ENCODE measurements around the gene ABLIM2.

The ABLIM2 gene

DNA sequence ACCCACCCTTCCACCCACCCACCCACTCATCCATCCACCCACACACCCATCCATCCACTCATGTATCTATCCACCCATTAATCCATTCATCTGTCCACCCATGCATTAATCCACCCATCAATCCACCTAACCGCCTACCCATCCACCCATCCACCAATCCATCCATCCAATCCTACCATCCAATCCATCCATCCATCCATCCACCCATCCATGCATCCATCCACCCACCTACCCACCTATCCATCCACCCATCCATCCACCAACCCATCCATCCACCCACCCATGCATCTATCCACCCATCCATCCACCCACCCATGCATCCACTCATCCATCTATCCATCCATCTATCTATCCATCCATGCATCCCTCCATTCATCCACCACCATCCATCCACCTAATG, 184.2 kb downstream of the ABLIM2 start:
- no peak for ATAC-seq
- TF ChIP-seq ZNF8 (CRISPR knock-in tag; IDR thresholded peaks at IDR 0.05) (no peak), ISL1 (CRISPR knock-in tag; IDR thresholded peaks at IDR 0.05) (no peak), OSR1 (CRISPR knock-in tag; IDR thresholded peaks at IDR 0.05) (no peak), BACH2 (CRISPR knock-in tag; IDR thresholded peaks at IDR 0.05; ENCODE audit: borderline replicate concordance) (no peak), ZFP30 (CRISPR knock-in tag; IDR thresholded peaks at IDR 0.05) (no peak), ZNF565 (CRISPR knock-in tag; conservative IDR thresholded peaks at IDR 0.05; ENCODE audit: low read depth) (no peak), SNAI2 (CRISPR knock-in tag; IDR thresholded peaks at IDR 0.05) (no peak), RARB (CRISPR knock-in tag; IDR thresholded peaks at IDR 0.05) (no peak), ZC3H10 (CRISPR knock-in tag; IDR thresholded peaks at IDR 0.05) (no peak), ZNF70 (CRISPR knock-in tag; IDR thresholded peaks at IDR 0.05) (no peak)
- TF ChIP-seq, protein P1, sequence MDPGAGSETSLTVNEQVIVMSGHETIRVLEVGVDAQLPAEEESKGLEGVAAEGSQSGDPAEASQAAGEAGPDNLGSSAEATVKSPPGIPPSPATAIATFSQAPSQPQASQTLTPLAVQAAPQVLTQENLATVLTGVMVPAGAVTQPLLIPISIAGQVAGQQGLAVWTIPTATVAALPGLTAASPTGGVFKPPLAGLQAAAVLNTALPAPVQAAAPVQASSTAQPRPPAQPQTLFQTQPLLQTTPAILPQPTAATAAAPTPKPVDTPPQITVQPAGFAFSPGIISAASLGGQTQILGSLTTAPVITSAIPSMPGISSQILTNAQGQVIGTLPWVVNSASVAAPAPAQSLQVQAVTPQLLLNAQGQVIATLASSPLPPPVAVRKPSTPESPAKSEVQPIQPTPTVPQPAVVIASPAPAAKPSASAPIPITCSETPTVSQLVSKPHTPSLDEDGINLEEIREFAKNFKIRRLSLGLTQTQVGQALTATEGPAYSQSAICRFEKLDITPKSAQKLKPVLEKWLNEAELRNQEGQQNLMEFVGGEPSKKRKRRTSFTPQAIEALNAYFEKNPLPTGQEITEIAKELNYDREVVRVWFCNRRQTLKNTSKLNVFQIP (CRISPR knock-in tag; IDR thresholded peaks at IDR 0.05; ENCODE audit: borderline replicate concordance, low read depth): no peak
- TF ChIP-seq, protein P2, sequence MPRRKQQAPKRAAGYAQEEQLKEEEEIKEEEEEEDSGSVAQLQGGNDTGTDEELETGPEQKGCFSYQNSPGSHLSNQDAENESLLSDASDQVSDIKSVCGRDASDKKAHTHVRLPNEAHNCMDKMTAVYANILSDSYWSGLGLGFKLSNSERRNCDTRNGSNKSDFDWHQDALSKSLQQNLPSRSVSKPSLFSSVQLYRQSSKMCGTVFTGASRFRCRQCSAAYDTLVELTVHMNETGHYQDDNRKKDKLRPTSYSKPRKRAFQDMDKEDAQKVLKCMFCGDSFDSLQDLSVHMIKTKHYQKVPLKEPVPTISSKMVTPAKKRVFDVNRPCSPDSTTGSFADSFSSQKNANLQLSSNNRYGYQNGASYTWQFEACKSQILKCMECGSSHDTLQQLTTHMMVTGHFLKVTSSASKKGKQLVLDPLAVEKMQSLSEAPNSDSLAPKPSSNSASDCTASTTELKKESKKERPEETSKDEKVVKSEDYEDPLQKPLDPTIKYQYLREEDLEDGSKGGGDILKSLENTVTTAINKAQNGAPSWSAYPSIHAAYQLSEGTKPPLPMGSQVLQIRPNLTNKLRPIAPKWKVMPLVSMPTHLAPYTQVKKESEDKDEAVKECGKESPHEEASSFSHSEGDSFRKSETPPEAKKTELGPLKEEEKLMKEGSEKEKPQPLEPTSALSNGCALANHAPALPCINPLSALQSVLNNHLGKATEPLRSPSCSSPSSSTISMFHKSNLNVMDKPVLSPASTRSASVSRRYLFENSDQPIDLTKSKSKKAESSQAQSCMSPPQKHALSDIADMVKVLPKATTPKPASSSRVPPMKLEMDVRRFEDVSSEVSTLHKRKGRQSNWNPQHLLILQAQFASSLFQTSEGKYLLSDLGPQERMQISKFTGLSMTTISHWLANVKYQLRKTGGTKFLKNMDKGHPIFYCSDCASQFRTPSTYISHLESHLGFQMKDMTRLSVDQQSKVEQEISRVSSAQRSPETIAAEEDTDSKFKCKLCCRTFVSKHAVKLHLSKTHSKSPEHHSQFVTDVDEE (CRISPR knock-in tag; IDR thresholded peaks at IDR 0.05): no peak
- TF ChIP-seq, protein P3, sequence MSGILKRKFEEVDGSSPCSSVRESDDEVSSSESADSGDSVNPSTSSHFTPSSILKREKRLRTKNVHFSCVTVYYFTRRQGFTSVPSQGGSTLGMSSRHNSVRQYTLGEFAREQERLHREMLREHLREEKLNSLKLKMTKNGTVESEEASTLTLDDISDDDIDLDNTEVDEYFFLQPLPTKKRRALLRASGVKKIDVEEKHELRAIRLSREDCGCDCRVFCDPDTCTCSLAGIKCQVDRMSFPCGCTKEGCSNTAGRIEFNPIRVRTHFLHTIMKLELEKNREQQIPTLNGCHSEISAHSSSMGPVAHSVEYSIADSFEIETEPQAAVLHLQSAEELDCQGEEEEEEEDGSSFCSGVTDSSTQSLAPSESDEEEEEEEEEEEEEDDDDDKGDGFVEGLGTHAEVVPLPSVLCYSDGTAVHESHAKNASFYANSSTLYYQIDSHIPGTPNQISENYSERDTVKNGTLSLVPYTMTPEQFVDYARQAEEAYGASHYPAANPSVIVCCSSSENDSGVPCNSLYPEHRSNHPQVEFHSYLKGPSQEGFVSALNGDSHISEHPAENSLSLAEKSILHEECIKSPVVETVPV (CRISPR knock-in tag; IDR thresholded peaks at IDR 0.05): no peak
- TF ChIP-seq, protein P4, sequence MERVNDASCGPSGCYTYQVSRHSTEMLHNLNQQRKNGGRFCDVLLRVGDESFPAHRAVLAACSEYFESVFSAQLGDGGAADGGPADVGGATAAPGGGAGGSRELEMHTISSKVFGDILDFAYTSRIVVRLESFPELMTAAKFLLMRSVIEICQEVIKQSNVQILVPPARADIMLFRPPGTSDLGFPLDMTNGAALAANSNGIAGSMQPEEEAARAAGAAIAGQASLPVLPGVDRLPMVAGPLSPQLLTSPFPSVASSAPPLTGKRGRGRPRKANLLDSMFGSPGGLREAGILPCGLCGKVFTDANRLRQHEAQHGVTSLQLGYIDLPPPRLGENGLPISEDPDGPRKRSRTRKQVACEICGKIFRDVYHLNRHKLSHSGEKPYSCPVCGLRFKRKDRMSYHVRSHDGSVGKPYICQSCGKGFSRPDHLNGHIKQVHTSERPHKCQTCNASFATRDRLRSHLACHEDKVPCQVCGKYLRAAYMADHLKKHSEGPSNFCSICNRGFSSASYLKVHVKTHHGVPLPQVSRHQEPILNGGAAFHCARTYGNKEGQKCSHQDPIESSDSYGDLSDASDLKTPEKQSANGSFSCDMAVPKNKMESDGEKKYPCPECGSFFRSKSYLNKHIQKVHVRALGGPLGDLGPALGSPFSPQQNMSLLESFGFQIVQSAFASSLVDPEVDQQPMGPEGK (CRISPR knock-in tag; IDR thresholded peaks at IDR 0.05; ENCODE audit: borderline replicate concordance): no peak

DNA sequence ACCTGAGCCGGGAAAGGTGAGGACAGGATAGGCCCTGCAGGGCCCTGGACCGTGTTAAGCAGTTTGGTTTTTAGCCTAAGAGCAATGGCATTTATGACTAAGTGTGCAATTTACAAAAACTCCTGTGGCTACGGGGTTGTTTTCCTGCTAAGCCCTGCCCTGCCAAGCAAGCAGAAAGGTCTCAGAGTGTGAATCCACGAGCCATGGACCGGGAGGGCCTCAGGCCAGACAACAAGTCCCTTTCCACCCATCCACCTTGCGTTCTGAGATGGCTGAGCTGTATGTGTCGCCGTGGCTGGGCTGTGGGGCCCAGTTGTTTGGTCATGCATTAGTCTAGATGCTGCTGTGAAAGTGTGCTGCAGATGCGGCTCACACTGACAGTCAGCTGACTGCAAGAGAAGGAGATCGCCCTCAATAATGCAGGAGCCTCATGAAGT, 185.1 kb downstream of the ABLIM2 start:
- no peak for TF ChIP-seq TOX (CRISPR knock-in tag; IDR thresholded peaks at IDR 0.05; ENCODE audit: borderline replicate concordance)
- no peak for TF ChIP-seq ISL1 (CRISPR knock-in tag; IDR thresholded peaks at IDR 0.05)
- TF ChIP-seq ZFP30 (CRISPR knock-in tag; IDR thresholded peaks at IDR 0.05): no peak
- TF ChIP-seq ESRRG (CRISPR knock-in tag; IDR thresholded peaks at IDR 0.05): no peak

DNA sequence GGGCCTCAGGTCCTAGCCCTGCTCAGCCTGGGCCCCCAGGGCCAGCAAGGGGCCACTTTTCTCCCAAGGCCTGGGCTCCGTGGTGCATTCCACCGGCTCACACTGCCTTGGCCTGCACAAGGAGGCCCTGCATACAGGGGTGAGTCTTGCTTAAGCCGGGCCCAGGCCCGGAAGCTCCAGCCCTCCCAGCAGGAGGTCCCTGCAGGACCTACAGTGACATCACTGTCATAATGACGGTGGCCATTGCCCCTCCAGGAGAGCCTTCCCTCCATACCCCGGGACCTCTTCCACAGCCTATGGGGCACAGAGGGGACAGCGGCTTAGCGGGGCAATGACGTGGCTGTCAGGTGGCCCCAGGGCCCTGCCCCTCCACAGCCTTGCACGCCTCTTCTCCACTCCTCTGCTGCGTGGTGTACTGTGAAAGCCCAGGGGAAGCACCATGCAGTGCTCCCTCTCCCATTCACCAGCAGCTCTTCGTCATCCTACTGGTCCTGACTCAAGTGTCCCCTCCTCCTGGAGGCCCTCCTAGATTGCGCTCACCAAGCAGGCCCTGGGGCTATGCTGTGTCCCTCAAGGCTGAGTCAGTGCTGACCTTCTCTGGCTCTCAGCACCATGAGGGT, 186.6 kb downstream of the ABLIM2 start:
- no peak for TF ChIP-seq ZNF565 (CRISPR knock-in tag; conservative IDR thresholded peaks at IDR 0.05; ENCODE audit: low read depth)
- no peak for ATAC-seq

More for the DNA sequence above, 185.1 kb downstream of the ABLIM2 start:
- peak; percentile 13; the same call in 2 of the 3 replicates for ATAC-seq

DNA sequence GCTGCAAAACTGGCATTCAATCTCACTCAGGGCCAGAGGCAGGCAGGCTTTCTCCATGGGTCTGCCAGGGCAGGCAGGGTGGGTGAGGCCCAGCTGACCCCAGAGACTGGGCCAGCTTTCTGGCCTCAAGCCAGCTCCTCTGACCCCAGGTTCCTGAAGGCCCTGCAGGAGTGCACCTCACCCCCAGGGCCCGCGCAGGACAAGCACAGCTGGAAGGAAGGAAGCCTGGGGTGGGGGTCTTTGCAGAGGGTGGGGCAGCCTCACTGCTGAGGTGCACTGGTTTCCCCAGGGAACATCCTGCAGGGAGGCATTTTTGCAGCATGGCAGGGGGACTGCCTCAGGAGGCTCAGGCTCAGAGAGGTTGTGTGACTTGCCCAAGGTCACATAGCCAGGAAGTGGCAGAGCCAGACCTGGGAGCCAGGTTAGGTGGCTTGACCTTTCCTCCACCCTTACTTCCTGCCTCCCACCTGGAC, 187.4 kb downstream of the ABLIM2 start:
- ATAC-seq: no peak
- TF ChIP-seq TCF4 (CRISPR knock-in tag; IDR thresholded peaks at IDR 0.05; ENCODE audit: borderline replicate concordance) (no peak), ARNTL (CRISPR knock-in tag; IDR thresholded peaks at IDR 0.05; ENCODE audit: borderline replicate concordance, low read depth) (no peak), ZC3H10 (CRISPR knock-in tag; IDR thresholded peaks at IDR 0.05) (no peak), BACH2 (CRISPR knock-in tag; IDR thresholded peaks at IDR 0.05; ENCODE audit: borderline replicate concordance) (no peak), TOX (CRISPR knock-in tag; IDR thresholded peaks at IDR 0.05; ENCODE audit: borderline replicate concordance) (no peak), ESRRG (CRISPR knock-in tag; IDR thresholded peaks at IDR 0.05) (no peak), ZFP30 (CRISPR knock-in tag; IDR thresholded peaks at IDR 0.05) (no peak), CSDC2 (CRISPR knock-in tag; IDR thresholded peaks at IDR 0.05) (no peak), GLIS3 (CRISPR knock-in tag; IDR thresholded peaks at IDR 0.05) (no peak), ZNF8 (CRISPR knock-in tag; IDR thresholded peaks at IDR 0.05) (no peak)
- TF ChIP-seq, protein P3 (CRISPR knock-in tag; IDR thresholded peaks at IDR 0.05): no peak
- TF ChIP-seq, protein P2 (CRISPR knock-in tag; IDR thresholded peaks at IDR 0.05): no peak
- TF ChIP-seq, protein P4 (CRISPR knock-in tag; IDR thresholded peaks at IDR 0.05; ENCODE audit: borderline replicate concordance): no peak

Measured in SK-N-SH treated with all-trans-retinoic acid at 6 μM for 48 hours (cell line).